Calu3 (cell line): Measurements from ENCODE around the gene ZNF311. TPM values are rescaled to one million over a fixed set of nuclear protein-coding genes. Genes with fewer than 3 reads are reported as not detected.

ENCODE experiments used
- BruUV-seq: library from RNA; stranded (reverse); fragments of 400-500 nt; replicated peaks from 2 replicates; lab custom pipeline; 2021; lab: Mats Ljungman, UMichigan
- CTCF ChIA-PET: fragments of 300-600 bp; sonication (Branson Sonifier 250); formaldehyde crosslinking; loops from one replicate; lab custom pipeline; 2022; ENCODE audit warnings: antibody characterized with exemption; lab: Charles Lee
- DNase-seq: peaks from one replicate; pipeline ENCODE4 v3.0.0; 2022
- H3K27ac Mint-ChIP-seq: one replicate; pipeline ENCODE4 v1.8.0; 2022; ENCODE audit warnings: mixed read lengths; ENCODE audit not compliant: unreplicated experiment
- H3K27me3 Mint-ChIP-seq: one replicate; pipeline ENCODE4 v1.8.0; 2022; ENCODE audit warnings: mixed read lengths; ENCODE audit not compliant: unreplicated experiment
- H3K36me3 Mint-ChIP-seq: one replicate; pipeline ENCODE4 v1.8.0; 2022; ENCODE audit warnings: mild to moderate bottlenecking, moderate library complexity, mixed read lengths; ENCODE audit not compliant: insufficient read depth, unreplicated experiment
- H3K4me1 Mint-ChIP-seq: one replicate; pipeline ENCODE4 v1.8.0; 2022; ENCODE audit warnings: mild to moderate bottlenecking, low read depth, mixed read lengths; ENCODE audit not compliant: unreplicated experiment
- H3K4me3 Mint-ChIP-seq: one replicate; pipeline ENCODE4 v1.8.0; 2022; ENCODE audit warnings: mild to moderate bottlenecking, low read depth, moderate library complexity, mixed read lengths; ENCODE audit not compliant: unreplicated experiment
- H3K9me3 Mint-ChIP-seq: one replicate; pipeline ENCODE4 v1.8.0; 2022; ENCODE audit warnings: low read depth, mixed read lengths; ENCODE audit not compliant: unreplicated experiment
- CTCF ChIP-seq: fragments of 200-600 bp; IDR thresholded peaks from one replicate; pipeline ENCODE4 v1.8.0; 2022; ENCODE audit warnings: antibody characterized with exemption; ENCODE audit not compliant: unreplicated experiment
- intact Hi-C: fragments of 100-400 bp; cut with micrococcal nuclease; formaldehyde crosslinking; loops from one replicate; pipeline ENCODE4 v1.10.0; 2022; ENCODE audit not compliant: unreplicated experiment
- total RNA-seq: library from RNA; stranded (reverse); gene quantifications from 2 replicates; pipeline ENCODE4 v1.2.3, GENCODE V29; 2022

ZNF311 gene
- total RNA-seq, 1 experiment from 2014 or later = 1.4 TPM

- peak; percentile 28 for DNase-seq
- H3K27me3 Mint-ChIP-seq = no peaks in the 10 kb centered on the region
- H3K9me3 Mint-ChIP-seq = no peaks in the 10 kb centered on the region
- peak overlapping the region; percentile 60 for H3K27ac Mint-ChIP-seq
- H3K4me1 Mint-ChIP-seq = peaks cover 33% of the 10 kb centered on the region
- intact Hi-C loops = loop anchor here (10.0 kb wide), 1 partner anchor 55 kb away; the partner anchor contains the start of gene TRIM27
- CTCF ChIA-PET = interaction anchor here (0.8 to 1.9 kb wide), 8 partner anchors 19 to 142 kb away, joined by 3 to 19 read pairs (median 6); partner anchors contain the start of gene TRIM27
- TF ChIP-seq CTCF = no peak
- BruUV-seq = no TSS peak
- H3K36me3 Mint-ChIP-seq = peaks cover 41% of the 10 kb centered on the region
- H3K4me3 Mint-ChIP-seq = peak overlapping the region; percentile 68
Measured at GRCh38 chr6:28980137-28980851, 24.8 kb downstream of the ZNF311 start.

- CTCF ChIA-PET = no interaction called here
- no peaks in the 10 kb centered on the region for H3K27me3 Mint-ChIP-seq
- no peak for TF ChIP-seq CTCF
- peaks cover 35% of the 10 kb centered on the region for H3K36me3 Mint-ChIP-seq
- H3K4me3 Mint-ChIP-seq = no peak overlapping the region
- DNase-seq = no peak
- no peak overlapping the region for H3K27ac Mint-ChIP-seq
- BruUV-seq = no TSS peak
- peaks cover 28% of the 10 kb centered on the region for H3K4me1 Mint-ChIP-seq
- intact Hi-C loops = loop anchor here (10.0 kb wide), 1 partner anchor 55 kb away; the partner anchor contains the start of gene TRIM27
- H3K9me3 Mint-ChIP-seq = no peaks in the 10 kb centered on the region
Measured at GRCh38 chr6:28979679-28980078, 25.4 kb downstream of the ZNF311 start.

GRCh38 chr6:28978959-28979561, 26.1 kb downstream of the ZNF311 start:
- Mint-ChIP-seq H3K4me1 (peaks cover 28% of the 10 kb centered on the region), H3K27me3 (no peaks in the 10 kb centered on the region), H3K36me3 (peaks cover 33% of the 10 kb centered on the region), H3K9me3 (no peaks in the 10 kb centered on the region), H3K4me3 (no peak overlapping the region), H3K27ac (no peak overlapping the region)
- DNase-seq = no peak
- CTCF ChIA-PET = interaction anchor here (0.5 kb wide), 1 partner anchor 381 kb away, joined by 4 read pairs; no protein-coding TSS in a partner anchor
- intact Hi-C loops = no loop called here
- no TSS peak for BruUV-seq
- TF ChIP-seq CTCF = no peak

- intact Hi-C loops = no loop called here
- no TSS peak for BruUV-seq
- Mint-ChIP-seq H3K36me3 (peaks cover 29% of the 10 kb centered on the region), H3K27ac (peak overlapping the region; percentile 2), H3K4me3 (no peak overlapping the region), H3K4me1 (peaks cover 28% of the 10 kb centered on the region), H3K9me3 (no peaks in the 10 kb centered on the region), H3K27me3 (no peaks in the 10 kb centered on the region)
- no peak for DNase-seq
- no peak for TF ChIP-seq CTCF
- CTCF ChIA-PET = no interaction called here
Measured at GRCh38 chr6:28978133-28978491, 27.0 kb downstream of the ZNF311 start.
